ENCODE measurements around the gene FEZ2.
"Not testable (repeated sequence)": the region's sequence is repeated elsewhere in the genome, so short reads cannot be mapped to it uniquely, and the experiment has no call there.

FEZ2 gene

DNA sequence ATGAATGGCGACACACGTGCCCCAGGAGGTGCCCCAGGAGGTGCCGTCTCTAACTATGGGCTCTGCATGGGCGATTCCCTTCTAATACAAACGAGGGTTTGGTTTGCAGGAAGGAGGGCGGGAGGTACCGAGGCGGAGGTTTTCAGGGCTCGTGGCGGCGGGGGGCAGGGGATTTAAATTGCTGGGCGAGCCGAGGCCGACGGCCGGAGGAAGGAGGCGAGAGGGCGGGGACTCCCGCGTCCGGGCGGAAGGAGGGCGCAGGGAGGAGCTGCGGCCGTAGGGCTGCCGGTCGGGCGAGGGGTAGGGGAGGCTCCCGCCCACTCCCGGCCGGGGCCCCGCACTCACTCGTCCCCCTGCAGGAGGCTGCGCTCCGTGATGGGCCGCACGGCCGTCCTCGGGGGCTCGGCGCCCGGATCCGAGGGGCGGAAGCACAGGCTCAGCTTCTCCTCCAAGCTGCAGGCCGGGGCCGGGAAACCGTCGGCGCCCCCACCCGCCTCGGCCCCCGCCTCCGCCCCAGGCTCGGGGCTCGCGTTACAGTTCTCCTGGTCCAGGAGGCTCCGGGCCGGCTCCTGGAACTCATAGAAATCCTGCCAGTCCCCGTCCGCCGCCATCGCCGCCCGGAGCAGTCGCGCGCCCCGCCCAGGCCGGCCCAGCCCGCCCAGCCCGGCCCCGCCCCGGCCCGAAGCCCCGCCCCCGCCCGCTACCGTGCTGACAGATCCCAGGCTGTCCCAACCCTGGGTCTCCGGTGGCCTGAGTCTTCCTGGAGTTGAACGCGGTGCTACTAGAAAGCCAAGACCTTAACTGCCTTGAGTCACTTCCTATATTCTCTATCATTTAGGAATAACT lies at the start of gene FEZ2:
TSS of gene FEZ2 (minus strand) at position 637 of the 846 bp plus-strand sequence. CDS start at position 611, 26 bp downstream.
- peak; percentile 42 for DNase-seq

- no peak for DNase-seq
These were observed 37.1 kb upstream of the FEZ2 start for GRCh38 chr2:36634981-36635597.

DNA sequence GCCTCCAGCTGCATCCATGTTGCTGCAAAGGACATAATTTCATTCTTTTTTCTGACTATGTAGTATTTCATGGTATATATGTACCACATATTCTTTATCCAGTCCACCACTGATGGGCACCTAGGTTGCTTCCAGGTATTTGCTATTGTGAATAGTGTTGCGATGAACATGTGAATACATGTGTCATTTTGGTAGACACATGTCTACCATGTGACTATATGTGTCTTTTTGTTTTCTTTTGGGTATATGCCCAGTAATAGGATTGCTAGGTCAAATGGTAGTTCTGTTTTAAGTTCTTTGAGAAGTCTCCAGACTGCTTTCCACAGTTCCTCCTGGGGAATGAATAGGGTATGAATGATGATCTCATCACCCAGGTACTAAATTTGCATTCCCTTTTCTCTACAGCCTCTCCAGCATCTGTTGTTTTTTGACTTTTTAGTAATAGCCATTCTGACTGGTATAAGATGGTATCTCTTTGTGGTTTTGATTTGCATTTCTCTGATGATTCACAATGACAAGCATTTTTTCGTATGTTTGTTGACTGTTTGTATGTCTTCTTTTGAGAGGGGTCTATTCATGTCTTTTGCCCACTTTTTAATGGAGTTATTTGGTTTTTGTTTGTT lies 35.6 kb upstream of the FEZ2 start:
- DNase-seq, result no peak

- no peak for DNase-seq
These were observed 28.8 kb upstream of the FEZ2 start for GRCh38 chr2:36626756-36627155.

DNA sequence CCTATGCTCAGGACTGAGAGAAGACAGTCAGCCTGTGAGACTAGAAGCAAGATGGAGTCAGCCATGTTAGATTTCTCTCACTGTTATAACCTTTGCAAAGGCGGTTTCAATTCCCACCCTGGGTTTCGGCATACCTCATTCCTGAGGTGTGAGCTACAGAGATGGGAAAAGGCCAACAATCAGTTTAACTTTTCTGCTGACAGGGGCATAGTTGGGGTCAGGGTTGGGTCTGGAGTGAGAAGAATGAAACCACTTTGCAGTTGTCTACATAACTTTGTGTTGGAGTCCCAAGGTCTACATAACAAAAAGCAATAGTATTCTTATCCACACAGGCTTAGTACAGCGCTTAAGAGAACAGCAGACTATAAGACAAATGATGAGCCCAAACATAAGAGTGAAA lies 28.1 kb upstream of the FEZ2 start:
- no peak for DNase-seq

GRCh38 chr2:36625304-36625703 lies 27.3 kb upstream of the FEZ2 start:
- no peak for DNase-seq

GRCh38 chr2:36620321-36620720 lies 22.4 kb upstream of the FEZ2 start:
- DNase-seq, result no peak

DNA sequence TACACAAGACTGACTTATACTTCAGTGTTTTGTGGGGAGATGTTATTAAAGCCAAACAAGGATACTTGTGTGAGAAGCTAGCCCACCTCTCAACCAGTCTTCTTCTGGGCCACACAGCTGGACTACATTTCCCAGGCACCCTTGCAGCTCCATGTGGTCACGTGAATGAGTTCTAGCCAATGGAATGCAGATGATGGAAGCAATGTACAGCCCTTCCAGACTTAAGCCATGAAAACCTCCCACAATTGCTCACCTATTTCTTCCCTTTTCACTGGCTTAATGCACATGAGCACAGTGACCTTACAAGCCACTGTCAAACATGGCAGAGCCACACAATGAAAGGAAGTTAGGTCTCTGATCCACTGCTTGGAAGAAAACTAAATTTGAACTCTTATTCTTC lies 20.4 kb upstream of the FEZ2 start:
- peak; percentile 5 for DNase-seq

- no peak for DNase-seq
These were observed 19.0 kb upstream of the FEZ2 start for GRCh38 chr2:36616947-36617346.

DNA sequence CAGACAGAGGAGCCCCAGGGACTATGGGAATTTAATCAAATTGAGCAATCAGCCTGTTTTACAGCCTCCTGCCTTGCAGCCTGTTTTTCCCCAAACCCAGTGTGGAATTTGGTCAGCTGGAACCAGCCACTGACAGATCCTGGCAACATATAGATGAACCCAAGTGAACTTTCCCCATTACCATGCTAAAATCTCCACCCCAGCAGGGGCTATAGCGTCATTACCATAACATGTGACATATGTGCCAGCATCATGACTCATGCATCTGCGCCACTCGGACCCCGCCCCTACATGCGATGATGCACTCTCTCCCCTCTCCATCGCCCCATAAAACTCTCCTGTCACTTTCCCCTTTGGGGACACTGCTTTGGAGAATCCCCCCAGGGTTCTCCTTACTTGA lies 17.3 kb upstream of the FEZ2 start:
- no peak for DNase-seq

- no peak for DNase-seq
These were observed 15.8 kb upstream of the FEZ2 start for GRCh38 chr2:36613801-36614200.

GRCh38 chr2:36611316-36611990 lies 13.5 kb upstream of the FEZ2 start:
- DNase-seq, result no peak

DNA sequence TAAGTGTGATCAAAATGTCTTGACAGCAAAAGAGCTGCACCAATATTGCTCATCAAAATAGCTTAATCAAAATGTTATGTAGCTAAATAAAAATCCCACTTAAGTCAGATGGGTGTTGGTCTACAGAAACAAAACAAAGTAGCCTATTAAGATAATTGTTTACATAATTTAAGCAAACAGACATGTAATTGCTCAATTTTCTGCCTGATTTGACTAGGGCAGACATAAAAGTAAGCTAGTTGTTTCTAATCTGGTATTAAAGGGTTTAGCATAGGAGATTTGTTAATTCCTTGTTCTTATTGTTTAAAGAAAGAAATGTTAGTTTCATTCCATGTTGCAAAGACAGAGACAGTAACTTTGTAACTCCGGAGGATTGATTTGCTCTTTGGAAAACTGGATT lies 11.5 kb upstream of the FEZ2 start:
- DNase-seq, result no peak

DNA sequence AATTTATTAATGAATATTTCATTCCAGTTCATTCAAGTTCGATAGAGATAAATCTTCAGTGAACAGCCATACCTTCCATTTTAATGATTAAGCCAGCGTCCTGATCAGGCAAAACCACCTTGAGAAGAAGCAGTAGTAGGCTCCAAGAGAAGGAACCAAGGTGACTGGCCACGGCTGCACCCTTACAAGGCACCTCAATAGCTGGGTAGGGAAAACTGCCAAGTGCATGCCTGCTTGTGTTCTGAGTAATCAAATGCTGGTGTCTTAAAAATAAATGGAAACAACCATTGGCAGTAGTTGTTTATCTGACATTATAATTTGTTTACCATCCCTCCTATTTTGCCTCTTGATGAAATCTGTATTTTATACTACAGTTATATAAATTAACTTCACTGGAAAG lies 10.0 kb upstream of the FEZ2 start:
- no peak for DNase-seq

DNA sequence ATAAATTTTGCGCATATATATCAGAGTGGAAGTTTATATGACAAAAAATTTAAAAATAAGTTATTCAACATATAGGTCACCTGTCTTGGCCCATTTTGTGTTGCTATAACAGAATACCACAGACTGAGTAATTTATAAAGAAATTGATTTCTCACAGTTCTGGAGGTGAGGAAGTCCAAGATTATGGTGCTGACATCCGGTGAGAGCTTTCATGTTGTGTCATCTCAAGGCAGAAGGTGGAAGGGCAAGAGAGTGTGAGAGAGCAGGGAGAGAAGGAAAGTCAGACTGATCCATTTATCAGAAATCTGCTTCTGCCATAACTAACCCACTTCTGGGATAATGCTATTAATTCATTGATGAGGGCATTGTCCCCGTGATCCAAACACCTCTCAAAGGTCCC lies 9.0 kb upstream of the FEZ2 start:
- DNase-seq, result no peak

GRCh38 chr2:36605273-36605672 lies 7.3 kb upstream of the FEZ2 start:
- no peak for DNase-seq

- not testable (repeated sequence) for DNase-seq
These were observed 5.7 kb upstream of the FEZ2 start for GRCh38 chr2:36603629-36604028.

- no peak for DNase-seq
These were observed 901 bp downstream of the FEZ2 start for GRCh38 chr2:36597003-36597531.

GRCh38 chr2:36596397-36596796 lies 1.6 kb downstream of the FEZ2 start:
- no peak for DNase-seq

DNA sequence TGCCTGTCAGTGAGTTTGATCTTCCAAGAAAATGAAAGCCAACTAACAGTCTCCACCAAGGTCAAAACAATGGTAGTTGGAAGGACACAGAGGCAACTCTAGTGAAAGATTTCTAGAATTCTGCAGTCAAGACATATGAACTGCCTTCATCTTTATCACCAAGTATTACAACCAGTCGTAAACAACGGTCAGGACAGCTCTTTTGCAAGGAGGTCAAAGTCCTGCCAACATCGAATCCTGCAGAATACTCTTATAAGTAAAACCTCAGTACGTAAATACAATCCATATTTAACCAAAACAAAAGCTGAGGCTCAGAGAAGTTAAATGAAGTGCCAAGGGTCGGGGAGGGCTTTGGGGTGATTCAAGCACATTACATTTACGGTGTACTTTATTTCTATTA lies 3.1 kb downstream of the FEZ2 start:
- DNase-seq, result no peak

GRCh38 chr2:36589230-36589630 lies 8.7 kb downstream of the FEZ2 start:
- DNase-seq, result no peak

DNA sequence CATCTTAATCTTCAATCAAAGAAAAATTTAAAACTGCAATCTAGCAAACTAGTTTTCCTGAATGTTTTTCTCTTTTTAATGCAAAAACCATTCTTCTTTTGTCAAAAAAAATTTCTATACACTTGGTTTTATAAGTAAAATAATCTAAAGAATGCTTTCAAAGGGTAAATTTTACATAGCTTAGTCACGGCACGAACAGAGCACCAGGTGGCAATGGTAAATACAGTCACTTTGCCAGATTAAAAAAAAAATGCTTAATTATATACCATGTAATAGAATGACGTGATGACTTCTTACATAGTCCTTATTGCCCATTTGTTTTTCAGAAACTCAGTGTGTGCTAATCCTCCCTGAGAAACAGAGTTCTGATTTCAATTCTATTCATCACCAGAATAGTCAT lies 10.4 kb downstream of the FEZ2 start:
- DNase-seq, result no peak

DNA sequence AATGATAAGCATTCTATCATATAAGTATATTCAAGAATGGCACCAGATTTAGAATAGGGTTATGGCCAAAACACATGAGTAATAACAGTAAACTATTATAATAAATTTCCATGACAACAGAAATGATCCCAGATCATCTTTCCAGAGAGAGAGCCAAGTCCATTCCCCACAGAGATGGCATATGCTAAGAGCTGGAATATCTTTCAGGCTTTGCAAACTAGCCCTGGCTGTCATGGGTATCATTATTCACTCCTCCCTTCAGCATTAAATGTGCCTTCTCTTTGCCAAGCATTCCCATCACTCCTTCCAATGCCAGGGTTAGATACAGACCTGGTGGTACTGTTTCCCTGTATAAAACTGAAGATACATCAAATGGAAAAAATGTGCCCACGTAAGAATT lies 10.9 kb downstream of the FEZ2 start:
- DNase-seq, result no peak

All from DMS153 (cell line).